ENCODE results near the gene HSPA1B. TPM values are rescaled to one million over a fixed set of nuclear protein-coding genes. Genes with fewer than 3 reads are reported as not detected.

Gene HSPA1B
- total and polyA plus RNA-seq, 2 of the 4 experiments (the other 2 are of a cell fraction), result 61.1 to 93.6 TPM

GRCh38 chr6:31822036-31822821 is 5.3 kb upstream of the HSPA1B start:
- Histone ChIP-seq H4K8ac (ENCODE audit: low read depth in 2 of 2, low read length in 2 of 2) (peak overlapping the region; percentile 79 to 84), H3K27ac (ENCODE audit: insufficient read depth, low read length) (peak overlapping the region; percentile 85), H3K14ac (replicated peaks; ENCODE audit: low read depth, low read length) (peak overlapping the region; percentile 85), H2BK15ac (ENCODE audit: low read depth, low read length) (peak overlapping the region; percentile 57), H2BK5ac (ENCODE audit: low read depth, low read length, poor library complexity, severe bottlenecking) (peak overlapping the region; percentile 82), H3K4me3 (ENCODE audit: insufficient read depth, low read depth, low read length) (peak overlapping the region; percentile 48), H2AK5ac (ENCODE audit: low read depth, low read length) (peak overlapping the region; percentile 88), H2AFZ (replicated peaks; ENCODE audit: low read length, poor library complexity) (peak overlapping the region; percentile 90), H4K91ac (ENCODE audit: insufficient read depth, low read depth, low read length) (peak overlapping the region; percentile 92), H3K56ac (ENCODE audit: extremely low read depth, insufficient read depth, low read length) (peak overlapping the region; percentile 94), H3K23ac (ENCODE audit: low read depth, low read length) (peak overlapping the region; percentile 94), H3K9ac (ENCODE audit: low read depth, low read length) (peak overlapping the region; percentile 87), H3K4me1 (ENCODE audit: control insufficient read depth, insufficient read depth, low read length) (peaks cover 10% of the 10 kb centered on the region), H3K4ac (ENCODE audit: low read depth, low read length) (peak overlapping the region; percentile 91), H3K9me1 (ENCODE audit: insufficient read depth, low read length) (peaks cover 7% of the 10 kb centered on the region), H3K36me3 (ENCODE audit: control insufficient read depth, insufficient read depth, low read length) (no peaks in the 10 kb centered on the region), H3K27me3 (ENCODE audit: control insufficient read depth, insufficient read depth, low read length) (no peaks in the 10 kb centered on the region), H4K20me1 (ENCODE audit: insufficient read depth, low read length) (no peaks in the 10 kb centered on the region), H3K9me3 (ENCODE audit: control insufficient read depth, insufficient read depth, low read length) (no peaks in the 10 kb centered on the region), H2BK20ac (ENCODE audit: low read depth, low read length) (peak overlapping the region; percentile 64), H4K5ac (ENCODE audit: low read depth, low read length) (peak overlapping the region; percentile 69), H3K79me1 (ENCODE audit: low read depth in 1 of 2, low read length in 2 of 2) (peaks cover 10 to 50% of the 10 kb centered on the region in 2 experiments), H3K18ac (ENCODE audit: low read depth, low read length) (peak overlapping the region; percentile 85), H3K4me2 (ENCODE audit: low read depth, low read length) (peak overlapping the region; percentile 94), H2BK120ac (ENCODE audit: low read depth, low read length) (peak overlapping the region; percentile 83), H2AK9ac (replicated peaks; ENCODE audit: low read depth, low read length, poor library complexity) (peak overlapping the region; percentile 76)
- CTCF ChIA-PET, result interaction anchor here (0.5 to 1.3 kb wide), 2 partner anchors 15 to 1159 kb away, joined by 3 read pairs; partner anchors contain the start of gene LSM2
- TF ChIP-seq FOS (IDR thresholded peaks at IDR 0.05; ENCODE audit: low read depth, low read length) (no peak), MAZ (IDR thresholded peaks at IDR 0.05; ENCODE audit: borderline replicate concordance, low read depth, low read length) (no peak), ELK1 (IDR thresholded peaks at IDR 0.05; ENCODE audit: borderline replicate concordance, low read depth, low read length) (no peak), NFE2L2 (IDR thresholded peaks at IDR 0.05; ENCODE audit: low read depth, low read length) (peak; percentile 93), CHD1 (IDR thresholded peaks at IDR 0.05; ENCODE audit: low read depth, low read length) (no peak), MXI1 (IDR thresholded peaks at IDR 0.05; ENCODE audit: borderline replicate concordance, low read depth, low read length) (no peak), RFX5 (IDR thresholded peaks at IDR 0.05; ENCODE audit: low read depth, low read length) (no peak), CEBPB (IDR thresholded peaks at IDR 0.05; ENCODE audit: low read depth, low read length) (peak; percentile 44; the same call in 1 of the 2 replicates), POLR2A (IDR thresholded peaks at IDR 0.05; ENCODE audit: low read depth, low read length) (peak; percentile 54; the same call in 1 of the 2 replicates), BHLHE40 (IDR thresholded peaks at IDR 0.05; ENCODE audit: low read depth, low read length) (no peak), MAFK (IDR thresholded peaks at IDR 0.05; ENCODE audit: low read depth, low read length) (peak; percentile 43), SMC3 (IDR thresholded peaks at IDR 0.05; ENCODE audit: low read depth, low read length) (no peak)
- DNase-seq, result peak; percentile 64
- BruUV-seq (replicated peaks), result no TSS peak
- dilution Hi-C loops (cut with HindIII; ENCODE audit: low sequenced_read_pairs, unreplicated experiment), result no loop called here
- in situ Hi-C loops (cut with MboI; ENCODE audit: low sequenced_read_pairs), result no loop called here
- intact Hi-C loops (cut with micrococcal nuclease), result no loop called here
- POLR2A ChIA-PET (ENCODE audit: unreplicated experiment), result no interaction called here
- no CpG with 5 or more reads among the region's 25 CpGs for WGBS, 2 experiments (ENCODE audit: extremely low coverage in 2 of 2, insufficient read length in 1 of 2)
- ATAC-seq (ENCODE audit: low read depth), result peak; percentile 62

All from IMR-90 (cell line).